GM12865 (cell line): ENCODE results near the gene CELF4.

Source experiments
- DNase-seq: peaks from one replicate; pipeline ENCODE4 v3.0.0; 2010; ENCODE audit warnings: low read depth
- H3K4me3 ChIP-seq: 2 replicates; pipeline ENCODE4 v1.5.1; 2011; ENCODE audit warnings: mild to moderate bottlenecking, low read depth, low read length, control low read depth
- CTCF ChIP-seq: IDR thresholded peaks from 2 replicates; pipeline ENCODE4 v1.5.1; 2011; ENCODE audit warnings: low read length, control low read depth, low read depth, inconsistent platforms; ENCODE audit not compliant: insufficient read depth; ENCODE audit errors: missing control alignments

The CELF4 gene

GRCh38 chr18:37584952-37585695 lies 19.5 kb upstream of the CELF4 start:
- DNase-seq, result no peak
- TF ChIP-seq CTCF, result no peak
- no peak overlapping the region for H3K4me3 ChIP-seq

GRCh38 chr18:37584217-37584616 lies 18.6 kb upstream of the CELF4 start:
- no peak for TF ChIP-seq CTCF
- H3K4me3 ChIP-seq, result no peak overlapping the region
- DNase-seq, result no peak

- DNase-seq, result no peak
- no peak overlapping the region for H3K4me3 ChIP-seq
- no peak for TF ChIP-seq CTCF
Measured at GRCh38 chr18:37582261-37582660, 16.7 kb upstream of the CELF4 start.

- no peak overlapping the region for H3K4me3 ChIP-seq
- TF ChIP-seq CTCF, result peak; percentile 23
- DNase-seq, result peak; percentile 20
Measured at GRCh38 chr18:37578886-37579513, 13.4 kb upstream of the CELF4 start.

- no peak for TF ChIP-seq CTCF
- no peak overlapping the region for H3K4me3 ChIP-seq
- DNase-seq, result no peak
Measured at GRCh38 chr18:37578182-37578678, 12.6 kb upstream of the CELF4 start.

GRCh38 chr18:37577051-37577611 lies 11.5 kb upstream of the CELF4 start:
- no peak for TF ChIP-seq CTCF
- no peak overlapping the region for H3K4me3 ChIP-seq
- no peak for DNase-seq
